ENCODE measurements around the gene GRM8. TPM values are rescaled to one million over a fixed set of nuclear protein-coding genes. Genes with fewer than 3 reads are reported as not detected.

GRM8 gene
- total RNA-seq, 4 donors from 2014 or later, result not detected

DNA sequence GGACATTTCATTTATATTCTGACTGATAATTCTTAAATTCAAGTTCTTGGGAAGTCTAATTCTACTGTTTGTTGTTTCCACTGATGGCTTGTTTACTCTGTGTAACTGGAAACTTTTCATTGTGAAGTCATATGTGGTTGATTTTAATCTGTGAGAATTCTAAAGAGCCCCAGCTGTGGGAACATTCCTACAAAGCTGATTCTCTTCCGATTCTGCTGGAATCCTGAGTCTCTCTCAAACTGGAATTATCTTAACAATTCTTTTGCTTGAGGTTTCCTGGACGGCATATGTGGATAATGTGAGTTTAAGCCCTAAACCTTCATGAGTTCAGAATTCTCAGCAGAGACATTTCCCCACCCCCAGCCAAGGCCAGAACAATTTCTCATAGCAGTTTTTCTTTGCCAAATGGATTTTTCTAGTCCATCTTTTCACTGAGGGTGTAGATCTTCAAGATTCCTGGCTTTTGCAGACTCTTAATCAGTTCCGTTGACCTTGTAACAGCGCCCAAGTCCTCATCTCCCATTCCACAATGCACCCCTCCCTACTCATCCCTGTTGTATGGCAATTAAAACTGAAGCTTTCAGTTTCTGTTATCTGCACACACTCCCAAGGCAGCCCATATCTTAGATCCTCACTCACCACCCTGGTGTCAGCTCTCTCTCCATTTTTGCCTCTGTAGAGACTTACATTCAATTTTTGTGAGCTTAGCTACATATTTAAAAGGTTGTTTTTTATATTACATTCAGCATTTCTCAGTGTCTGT lies 37.6 kb downstream of the GRM8 start:
- Histone ChIP-seq H3K4me1 (no peaks in the 10 kb centered on the region), H3K9me3 (no peaks in the 10 kb centered on the region), H3K27ac (no peak overlapping the region), H3K36me3 (no peaks in the 10 kb centered on the region), H3K27me3 (no peaks in the 10 kb centered on the region), H3K4me3 (no peak overlapping the region)
- WGBS, result 58% methylated on average over 4 of the region's 4 CpGs
- TF ChIP-seq, protein P1, sequence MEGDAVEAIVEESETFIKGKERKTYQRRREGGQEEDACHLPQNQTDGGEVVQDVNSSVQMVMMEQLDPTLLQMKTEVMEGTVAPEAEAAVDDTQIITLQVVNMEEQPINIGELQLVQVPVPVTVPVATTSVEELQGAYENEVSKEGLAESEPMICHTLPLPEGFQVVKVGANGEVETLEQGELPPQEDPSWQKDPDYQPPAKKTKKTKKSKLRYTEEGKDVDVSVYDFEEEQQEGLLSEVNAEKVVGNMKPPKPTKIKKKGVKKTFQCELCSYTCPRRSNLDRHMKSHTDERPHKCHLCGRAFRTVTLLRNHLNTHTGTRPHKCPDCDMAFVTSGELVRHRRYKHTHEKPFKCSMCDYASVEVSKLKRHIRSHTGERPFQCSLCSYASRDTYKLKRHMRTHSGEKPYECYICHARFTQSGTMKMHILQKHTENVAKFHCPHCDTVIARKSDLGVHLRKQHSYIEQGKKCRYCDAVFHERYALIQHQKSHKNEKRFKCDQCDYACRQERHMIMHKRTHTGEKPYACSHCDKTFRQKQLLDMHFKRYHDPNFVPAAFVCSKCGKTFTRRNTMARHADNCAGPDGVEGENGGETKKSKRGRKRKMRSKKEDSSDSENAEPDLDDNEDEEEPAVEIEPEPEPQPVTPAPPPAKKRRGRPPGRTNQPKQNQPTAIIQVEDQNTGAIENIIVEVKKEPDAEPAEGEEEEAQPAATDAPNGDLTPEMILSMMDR (IDR thresholded peaks at IDR 0.05), result no peak
- TF ChIP-seq POLR2A (IDR thresholded peaks at IDR 0.05), result no peak
- TF ChIP-seq POLR2AphosphoS5 (IDR thresholded peaks at IDR 0.05), result no peak
- TF ChIP-seq EP300 (IDR thresholded peaks at IDR 0.05), result no peak
- DNase-seq (ENCODE audit: low spot score in 2 of 2), result no peak

DNA sequence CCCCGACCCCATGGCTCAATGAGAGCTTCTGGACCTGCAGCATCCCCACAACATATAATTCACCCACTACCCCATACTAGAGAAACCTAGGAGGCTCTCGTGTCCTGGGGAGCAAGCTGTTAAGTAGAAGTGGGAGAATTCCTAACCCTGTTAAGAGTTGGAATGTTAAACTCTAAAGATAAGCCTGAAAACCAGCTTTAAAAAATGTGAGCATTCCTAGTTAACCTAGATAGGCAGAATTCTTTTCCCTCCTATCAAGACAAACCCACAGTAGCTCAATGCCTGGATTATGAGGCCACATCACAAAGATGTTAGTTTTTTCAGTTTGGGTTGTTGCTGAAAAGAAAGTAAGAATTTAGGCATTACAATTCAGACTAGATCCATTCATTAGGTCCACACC lies 42.9 kb downstream of the GRM8 start:
- Histone ChIP-seq H3K4me3 (no peak overlapping the region), H3K9me3 (no peaks in the 10 kb centered on the region), H3K27ac (no peak overlapping the region), H3K36me3 (no peaks in the 10 kb centered on the region), H3K4me1 (no peaks in the 10 kb centered on the region), H3K27me3 (peaks cover 9% of the 10 kb centered on the region)
- TF ChIP-seq, protein P1 (IDR thresholded peaks at IDR 0.05), result no peak
- no peak for TF ChIP-seq POLR2A (IDR thresholded peaks at IDR 0.05)
- WGBS, result 70% methylated on average over 2 of the region's 2 CpGs
- no peak for DNase-seq (ENCODE audit: low spot score in 2 of 2)

DNA sequence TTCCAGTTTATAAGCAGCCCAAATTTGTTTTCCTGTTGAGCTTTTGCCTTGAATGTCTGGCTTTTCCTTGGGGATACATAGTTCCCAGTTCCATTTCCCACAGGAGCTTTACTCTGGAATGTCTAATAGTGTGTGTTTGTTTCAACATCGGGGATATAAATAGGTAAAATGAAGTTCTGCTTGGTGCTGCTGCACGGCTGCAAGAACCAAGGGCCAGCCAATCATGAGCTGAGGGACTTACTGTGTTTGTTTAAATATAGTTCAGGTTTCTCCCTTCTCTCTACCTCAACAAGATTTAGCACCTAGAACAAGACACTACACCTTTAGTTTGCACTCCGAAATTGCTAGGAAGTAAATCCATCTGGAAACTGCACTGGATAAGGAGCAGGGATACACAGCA lies 43.9 kb downstream of the GRM8 start:
- H3K4me3 ChIP-seq, result no peak overlapping the region
- H3K36me3 ChIP-seq, result no peaks in the 10 kb centered on the region
- peaks cover 9% of the 10 kb centered on the region for H3K27me3 ChIP-seq
- DNase-seq (ENCODE audit: low spot score in 2 of 2), result no peak
- H3K27ac ChIP-seq, result no peak overlapping the region
- WGBS, result 81% methylated on average over 3 of the region's 3 CpGs
- no peaks in the 10 kb centered on the region for H3K9me3 ChIP-seq
- TF ChIP-seq, protein P1 (IDR thresholded peaks at IDR 0.05), result no peak
- TF ChIP-seq POLR2AphosphoS5 (IDR thresholded peaks at IDR 0.05) (no peak), EP300 (IDR thresholded peaks at IDR 0.05) (no peak), POLR2A (IDR thresholded peaks at IDR 0.05) (no peak)
- no peaks in the 10 kb centered on the region for H3K4me1 ChIP-seq

DNA sequence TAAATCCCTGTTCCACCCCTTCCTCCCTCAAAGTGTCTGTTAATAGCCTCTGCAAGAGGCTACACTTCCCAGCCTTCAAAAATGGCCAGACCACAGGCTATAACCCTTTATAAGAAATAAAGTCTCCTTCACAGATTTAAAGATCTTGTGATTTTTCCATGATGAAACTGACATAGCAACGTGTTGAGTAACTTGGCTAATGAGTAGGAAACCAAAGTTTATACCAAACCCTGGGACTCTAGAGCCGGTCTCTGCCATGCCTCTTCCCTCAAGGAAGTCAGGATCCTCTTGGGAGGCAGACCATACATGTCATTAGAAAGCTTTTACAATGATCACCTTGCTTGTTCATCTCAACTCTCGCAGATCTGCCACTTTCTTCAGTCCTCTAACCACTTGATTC lies 44.4 kb downstream of the GRM8 start:
- H3K27ac ChIP-seq, result no peak overlapping the region
- DNase-seq (ENCODE audit: low spot score in 2 of 2), result no peak
- H3K27me3 ChIP-seq, result peaks cover 9% of the 10 kb centered on the region
- TF ChIP-seq EP300 (IDR thresholded peaks at IDR 0.05) (no peak), POLR2AphosphoS5 (IDR thresholded peaks at IDR 0.05) (no peak), POLR2A (IDR thresholded peaks at IDR 0.05) (no peak)
- TF ChIP-seq, protein P1 (IDR thresholded peaks at IDR 0.05), result no peak
- H3K9me3 ChIP-seq, result no peaks in the 10 kb centered on the region
- no peaks in the 10 kb centered on the region for H3K36me3 ChIP-seq
- no peaks in the 10 kb centered on the region for H3K4me1 ChIP-seq
- 79% methylated on average over 3 of the region's 3 CpGs for WGBS
- no peak overlapping the region for H3K4me3 ChIP-seq

DNA sequence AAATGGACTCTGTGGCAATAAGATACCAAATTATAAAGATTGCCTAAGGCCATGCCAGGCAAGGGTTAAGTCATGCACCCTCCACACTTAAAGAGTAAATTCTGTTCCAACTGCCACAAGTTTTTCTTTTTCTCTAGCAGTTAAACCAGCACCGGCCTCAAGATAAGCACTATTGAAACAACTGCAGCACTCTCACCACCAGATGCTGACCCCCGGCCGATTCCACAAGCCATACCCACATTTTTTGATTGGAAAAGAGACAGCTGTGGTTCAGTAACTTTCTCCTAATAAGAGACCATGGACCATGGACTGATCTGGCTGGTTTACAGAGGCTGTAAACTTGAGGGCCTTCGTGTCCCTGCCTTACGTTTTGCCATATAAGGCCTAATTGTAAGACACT lies 44.9 kb downstream of the GRM8 start:
- no peak overlapping the region for H3K4me3 ChIP-seq
- TF ChIP-seq EP300 (IDR thresholded peaks at IDR 0.05) (no peak), POLR2A (IDR thresholded peaks at IDR 0.05) (no peak), POLR2AphosphoS5 (IDR thresholded peaks at IDR 0.05) (no peak)
- TF ChIP-seq, protein P1 (IDR thresholded peaks at IDR 0.05), result no peak
- H3K36me3 ChIP-seq, result no peaks in the 10 kb centered on the region
- H3K9me3 ChIP-seq, result no peaks in the 10 kb centered on the region
- WGBS, result 97% methylated on average over 5 of the region's 5 CpGs
- peaks cover 9% of the 10 kb centered on the region for H3K27me3 ChIP-seq
- H3K27ac ChIP-seq, result no peak overlapping the region
- DNase-seq (ENCODE audit: low spot score in 2 of 2), result no peak
- no peaks in the 10 kb centered on the region for H3K4me1 ChIP-seq

Measured in suprapubic skin (tissue), 4 donors.